HCT116 (cell line): ENCODE results near the gene FAM120A. TPM values are rescaled to one million over a fixed set of nuclear protein-coding genes. Genes with fewer than 3 reads are reported as not detected.

Source experiments
- ATAC-seq: fragments of 200-7000 bp; cut with Tn5 transposase; 2 replicates; pipeline ENCODE4 v1.9.1; 2020; ENCODE audit warnings: mild to moderate bottlenecking, moderate library complexity
- BruUV-seq: library from RNA; stranded (reverse); fragments of 400-500 nt; replicated peaks from 2 replicates; lab custom pipeline; 2021; lab: Mats Ljungman, UMichigan
- CTCF ChIA-PET: fragments of 300-600 bp; sonication (Branson Sonifier 250); formaldehyde crosslinking; loops from one replicate; lab custom pipeline; 2021; ENCODE audit warnings: antibody characterized with exemption; lab: Charles Lee
- POLR2A ChIA-PET: fragments of 300-600, 350-600 bp; sonication (Branson Sonifier 250); formaldehyde crosslinking; loops from one replicate; lab custom pipeline; 2021; ENCODE audit warnings: antibody characterized with exemption; lab: Charles Lee
- RAD21 ChIA-PET, 2 experiments: fragments of 300-600 bp; sonication (Branson Sonifier 250); formaldehyde crosslinking; loops; one replicate each; lab custom pipeline; 2023; ENCODE audit warnings: low total read pairs in 2 of 2; ENCODE audit not compliant: uncharacterized antibody in 2 of 2, unreplicated experiment in 2 of 2, low non-redundant PET in 1 of 2; lab: Charles Lee
- DNase-seq: peaks from one replicate; pipeline ENCODE4 v3.0.0-alpha.2; 2010; ENCODE audit warnings: low read depth, low spot score
- H2AFZ ChIP-seq: fragments of 200-600 bp; shearing (Covaris generic), sonication (generic); 2 replicates; pipeline ENCODE4 v1.6.1; 2017; ENCODE audit warnings: low read depth, mixed run types, mixed read lengths, antibody characterized with exemption, low read length; ENCODE audit not compliant: poor library complexity, severe bottlenecking
- H3K27ac ChIP-seq: 2 replicates; pipeline ENCODE4 v1.5.1; 2012; ENCODE audit warnings: low read depth, low read length
- H3K27me3 ChIP-seq: fragments of 200-600 bp; sonication (generic); 2 replicates; pipeline ENCODE4 v1.6.1; 2016; ENCODE audit warnings: mixed run types, low read length, mixed read lengths; ENCODE audit not compliant: insufficient read depth
- H3K36me3 ChIP-seq, 2 experiments: fragments of 200-500 bp in 1 of 2; fragments of 200-600 bp in 1 of 2; sonication (Bioruptor generic) in 1 of 2; sonication (generic) in 1 of 2; 2 replicates each; pipeline versions ENCODE4 v1.5.1 to v1.6.1; 2014 to 2016; ENCODE audit warnings: low read length in 2 of 2, inconsistent platforms in 1 of 2, mixed read lengths in 1 of 2, mixed run types in 1 of 2; ENCODE audit not compliant: insufficient read depth in 2 of 2, control insufficient read depth in 1 of 2
- H3K4me1 ChIP-seq, 2 experiments: fragments of 200-600 bp in 1 of 2; sonication (generic) in 1 of 2; 2 replicates each; pipeline versions ENCODE4 v1.5.1 to v1.6.1; 2012 to 2017; ENCODE audit warnings: low read length in 2 of 2, inconsistent platforms in 1 of 2, mild to moderate bottlenecking in 1 of 2, mixed read lengths in 1 of 2, mixed run types in 1 of 2, moderate library complexity in 1 of 2; ENCODE audit not compliant: insufficient read depth in 2 of 2, control insufficient read depth in 1 of 2
- H3K4me2 ChIP-seq: fragments of 200-600 bp; sonication (generic); 2 replicates; pipeline ENCODE4 v1.6.1; 2017; ENCODE audit warnings: mixed run types, low read length, mixed read lengths
- H3K4me3 ChIP-seq, 2 experiments: fragments of 200-600 bp in 1 of 2; sonication (generic) in 1 of 2; replicated peaks in 1 of 2; 2 replicates each; pipeline ENCODE4 v1.5.1; 2011 to 2016; ENCODE audit warnings: low read length in 2 of 2, control low read depth in 1 of 2, low read depth in 1 of 2, mild to moderate bottlenecking in 1 of 2, mixed read lengths in 1 of 2, mixed run types in 1 of 2
- H3K79me2 ChIP-seq: fragments of 200-600 bp; sonication (generic); 2 replicates; pipeline ENCODE4 v1.6.1; 2017; ENCODE audit warnings: mild to moderate bottlenecking, mixed run types, low read length, moderate library complexity, mixed read lengths; ENCODE audit not compliant: insufficient read depth
- H3K9ac ChIP-seq: fragments of 200-600 bp; sonication (generic); 2 replicates; pipeline ENCODE4 v1.6.1; 2016; ENCODE audit warnings: low read length, mixed read lengths
- H3K9me2 ChIP-seq: fragments of 200-600 bp; sonication (generic), shearing (Covaris generic); 2 replicates; pipeline ENCODE4 v1.6.1; 2017; ENCODE audit warnings: mixed run types, mild to moderate bottlenecking, moderate library complexity; ENCODE audit not compliant: insufficient read depth
- H3K9me3 ChIP-seq, 2 experiments: fragments of 200-500 bp in 1 of 2; fragments of 200-600 bp in 1 of 2; sonication (Bioruptor generic) in 1 of 2; sonication (generic) in 1 of 2; 2 replicates each; pipeline ENCODE4 v1.6.1; 2014 to 2017; ENCODE audit warnings: low read length in 2 of 2, mixed read lengths in 2 of 2, inconsistent platforms in 1 of 2, low read depth in 1 of 2, mild to moderate bottlenecking in 1 of 2, mixed run types in 1 of 2, moderate library complexity in 1 of 2; ENCODE audit not compliant: control insufficient read depth in 1 of 2, insufficient read depth in 1 of 2
- H4K20me1 ChIP-seq: fragments of 200-600 bp; sonication (generic), shearing (Covaris generic); 2 replicates; pipeline ENCODE4 v1.6.1; 2017; ENCODE audit warnings: mixed run types, mild to moderate bottlenecking, moderate library complexity; ENCODE audit not compliant: insufficient read depth
- CBX3 ChIP-seq: IDR thresholded peaks from 2 replicates; pipeline ENCODE4 v1.6.1; 2012; ENCODE audit warnings: low read depth
- CEBPB ChIP-seq: IDR thresholded peaks from 2 replicates; pipeline ENCODE4 v1.6.1; 2012; ENCODE audit warnings: low read depth
- EZH2phosphoT487 ChIP-seq: fragments of 200-600 bp; IDR thresholded peaks from 2 replicates; pipeline ENCODE4 v1.6.1; 2018; ENCODE audit warnings: antibody characterized with exemption, borderline replicate concordance
- MAX ChIP-seq: IDR thresholded peaks from 2 replicates; pipeline ENCODE4 v1.6.1; 2012
- POLR2A ChIP-seq: IDR thresholded peaks from 2 replicates; pipeline ENCODE4 v1.7.0; 2011; ENCODE audit warnings: borderline replicate concordance; ENCODE audit not compliant: insufficient read depth, insufficient read length; ENCODE audit errors: extremely low read depth
- SRF ChIP-seq: IDR thresholded peaks from 2 replicates; pipeline ENCODE4 v1.6.1; 2012; ENCODE audit warnings: low read depth
- YY1 ChIP-seq: IDR thresholded peaks from 2 replicates; pipeline ENCODE4 v1.6.1; 2011; ENCODE audit warnings: low read length, low read depth, moderate library complexity, mild to moderate bottlenecking; ENCODE audit not compliant: insufficient replicate concordance; ENCODE audit errors: extremely low read depth
- ZBTB33 ChIP-seq: IDR thresholded peaks from 2 replicates; pipeline ENCODE4 v1.6.1; 2011; ENCODE audit warnings: mild to moderate bottlenecking, low read length, moderate library complexity; ENCODE audit not compliant: insufficient replicate concordance; ENCODE audit errors: extremely low read depth
- ZFX ChIP-seq: fragments of 450-650 bp; IDR thresholded peaks from 2 replicates; pipeline ENCODE4 v1.6.1; 2017
- ZNF274 ChIP-seq: fragments of 200-500 bp; sonication (Bioruptor generic); IDR thresholded peaks from 2 replicates; pipeline ENCODE4 v1.6.1; 2014; ENCODE audit warnings: mild to moderate bottlenecking, low read depth, low read length, inconsistent platforms
- intact Hi-C: fragments of 100-400 bp; cut with micrococcal nuclease; formaldehyde crosslinking; loops from 2 replicates; pipeline ENCODE4 v1.10.0; 2022
- total RNA-seq: library from RNA; stranded (reverse); gene quantifications from one replicate; pipeline ENCODE4 v1.2.1, GENCODE V29; 2021; ENCODE audit not compliant: unreplicated experiment

Gene FAM120A
- total RNA-seq, 1 experiment from 2014 or later: 122 TPM

GRCh38 chr9:93592008-93592642 lies 140.6 kb downstream of the FAM120A start:
- Histone ChIP-seq H4K20me1 (no peaks in the 10 kb centered on the region), H3K9me3 (no peaks in the 10 kb centered on the region), H3K27me3 (no peaks in the 10 kb centered on the region), H3K9me2 (no peaks in the 10 kb centered on the region), H3K4me3 (no peak overlapping the region), H3K4me1 (peaks cover 6 to 13% of the 10 kb centered on the region in 2 experiments; a peak in 2 of 4 replicates), H3K4me2 (no peak overlapping the region), H3K27ac (no peak overlapping the region), H2AFZ (no peak overlapping the region), H3K9ac (no peak overlapping the region), H3K79me2 (peaks cover 16% of the 10 kb centered on the region; the same call in 1 of the 2 replicates), H3K36me3 (no peaks in the 10 kb centered on the region)
- ChIA-PET RAD21 (no interaction called here), POLR2A (no interaction called here), CTCF (interaction anchor here (0.7 to 1.5 kb wide), 3 partner anchors 26 to 98 kb away, joined by 3 to 4 read pairs (median 3); no protein-coding TSS in a partner anchor)
- DNase-seq (no peak), ATAC-seq (no peak)
- TF ChIP-seq ZBTB33 (no peak), ZNF274 (no peak), CEBPB (no peak), EZH2phosphoT487 (no peak), YY1 (no peak), ZFX (no peak), POLR2A (no peak), MAX (no peak), SRF (no peak), CBX3 (no peak)
- intact Hi-C loops: no loop called here
- no TSS peak for BruUV-seq
